A549 (cell line): ENCODE data around the gene VAT1L. TPM values are rescaled to one million over a fixed set of nuclear protein-coding genes. Genes with fewer than 3 reads are reported as not detected.

ENCODE experiments used
- ATAC-seq, 2 experiments: fragments of 200-7000 bp in 1 of 2; fragments of >200 bp in 1 of 2; cut with Nextera tagmentation in 1 of 2; cut with Tn5 transposase in 1 of 2; 3 replicates each; pipeline versions ENCODE4 v1.8.0 to v1.9.1; 2018 to 2020; ENCODE audit warnings: mild to moderate bottlenecking in 1 of 2, moderate library complexity in 1 of 2
- CTCF ChIA-PET: fragments of 300-600 bp; sonication (Branson Sonifier 250); formaldehyde crosslinking; extraction: SDS; loops from one replicate; lab custom pipeline; 2021; ENCODE audit warnings: antibody characterized with exemption, inconsistent platforms; lab: Yijun Ruan, JAX
- POLR2A ChIA-PET: fragments of 350-600 bp; formaldehyde crosslinking; extraction: SDS; loops from one replicate; lab custom pipeline; 2021; ENCODE audit warnings: antibody characterized with exemption, inconsistent platforms; lab: Yijun Ruan, JAX
- DNase-seq, 2 experiments: peaks; one replicate each; pipeline versions ENCODE4 v3.0.0 to v3.0.0-alpha.2; 2011 to 2016; ENCODE audit warnings: low read depth in 1 of 2, low spot score in 1 of 2
- FAIRE-seq: peaks from 2 replicates; lab custom pipeline; 2011; peaks lifted over from hg19 to GRCh38; lab: Jason Lieb, UNC
- H3K27ac ChIP-seq, 2 experiments: fragments of >200 bp; sonication (Bioruptor Twin); formaldehyde crosslinking; 3 replicates each; pipeline ENCODE4 v1.5.1; 2016 to 2017
- H3K4me1 ChIP-seq: fragments of >200 bp; sonication (Bioruptor Twin); formaldehyde crosslinking; 3 replicates; pipeline ENCODE4 v1.6.1; 2016
- H3K4me2 ChIP-seq: fragments of >200 bp; sonication (Bioruptor Twin); formaldehyde crosslinking; 3 replicates; pipeline ENCODE4 v1.6.1; 2016
- H3K4me3 ChIP-seq: fragments of >200 bp; sonication (Bioruptor Twin); formaldehyde crosslinking; 3 replicates; pipeline ENCODE4 v1.5.1; 2016
- H3K9me3 ChIP-seq: fragments of >200 bp; sonication (Bioruptor Twin); formaldehyde crosslinking; 3 replicates; pipeline ENCODE4 v1.6.1; 2016
- BCL3 ChIP-seq: fragments of >200 bp; sonication (Bioruptor Twin); formaldehyde crosslinking; IDR thresholded peaks from 3 replicates; pipeline ENCODE4 v1.6.1; 2016
- BHLHE40 ChIP-seq: IDR thresholded peaks from 2 replicates; pipeline ENCODE4 v1.6.1; 2012; ENCODE audit warnings: low read depth, low read length, inconsistent platforms
- CEBPB ChIP-seq, 2 experiments: fragments of >200 bp in 1 of 2; sonication (Bioruptor Twin) in 1 of 2; formaldehyde crosslinking in 1 of 2; IDR thresholded peaks; 2 replicates each; pipeline ENCODE4 v1.6.1; 2012 to 2016
- CHD2 ChIP-seq: fragments of 150-350 bp; IDR thresholded peaks from 2 replicates; pipeline ENCODE4 v1.6.1; 2014; ENCODE audit warnings: low read length; ENCODE audit not compliant: partially characterized antibody
- E2F6 ChIP-seq: IDR thresholded peaks from 2 replicates; pipeline ENCODE4 v1.6.1; 2012; ENCODE audit warnings: low read depth, borderline replicate concordance
- EHMT2 ChIP-seq: fragments of 200-600 bp; sonication (generic); IDR thresholded peaks from 2 replicates; pipeline ENCODE4 v1.6.1; 2016; ENCODE audit warnings: antibody characterized with exemption, low read depth, mild to moderate bottlenecking, moderate library complexity
- FOSB ChIP-seq: fragments of 250-450 bp; sonication (Bioruptor Pico); IDR thresholded peaks from 2 replicates; pipeline ENCODE4 v1.5.0; 2020; ENCODE audit warnings: mild to moderate bottlenecking, moderate library complexity
- GATA3 ChIP-seq: IDR thresholded peaks from 2 replicates; pipeline ENCODE4 v1.6.1; 2012; ENCODE audit warnings: borderline replicate concordance
- HES2 ChIP-seq: fragments of >200 bp; sonication (Bioruptor Twin); formaldehyde crosslinking; IDR thresholded peaks from 2 replicates; pipeline ENCODE4 v1.6.1; 2016
- HOXB13 ChIP-seq: fragments of 250-450 bp; sonication (Bioruptor Pico); IDR thresholded peaks from 2 replicates; pipeline ENCODE4 v1.5.0; 2020; ENCODE audit warnings: low read depth, mild to moderate bottlenecking, moderate library complexity
- HOXB5 ChIP-seq: fragments of 250-450 bp; sonication (Bioruptor Pico); IDR thresholded peaks from 2 replicates; pipeline ENCODE4 v1.5.0; 2020; ENCODE audit warnings: mild to moderate bottlenecking, moderate library complexity
- JUN ChIP-seq, 2 experiments: fragments of >200 bp; sonication (Bioruptor Twin); formaldehyde crosslinking; IDR thresholded peaks; 2 replicates in 1 of 2; 3 replicates in 1 of 2; pipeline ENCODE4 v1.6.1; 2016 to 2017
- JUNB ChIP-seq: fragments of >200 bp; sonication (Bioruptor Twin); formaldehyde crosslinking; IDR thresholded peaks from 2 replicates; pipeline ENCODE4 v1.6.1; 2016
- KDM1A ChIP-seq: fragments of 200-600 bp; sonication (generic); IDR thresholded peaks from 2 replicates; pipeline ENCODE4 v1.6.1; 2016; ENCODE audit warnings: low read depth, mild to moderate bottlenecking
- KDM5A ChIP-seq: fragments of 200-600 bp; sonication (generic); IDR thresholded peaks from 2 replicates; pipeline ENCODE4 v1.6.1; 2016; ENCODE audit warnings: antibody characterized with exemption, mild to moderate bottlenecking
- MAFK ChIP-seq: fragments of 450-650 bp; IDR thresholded peaks from 2 replicates; pipeline ENCODE4 v1.6.1; 2014; ENCODE audit not compliant: partially characterized antibody
- MAX ChIP-seq: IDR thresholded peaks from 2 replicates; pipeline ENCODE4 v1.6.1; 2012
- NPAS2 ChIP-seq: fragments of 250-450 bp; sonication (Bioruptor Pico); IDR thresholded peaks from 2 replicates; pipeline ENCODE4 v1.8.0; 2022; ENCODE audit warnings: mild to moderate bottlenecking, moderate library complexity, borderline replicate concordance
- PHF8 ChIP-seq: fragments of 200-600 bp; sonication (generic); IDR thresholded peaks from 2 replicates; pipeline ENCODE4 v1.6.1; 2016; ENCODE audit warnings: low read depth, mild to moderate bottlenecking, antibody characterized with exemption, moderate library complexity, borderline replicate concordance
- POLR2A ChIP-seq: IDR thresholded peaks from 2 replicates; pipeline ENCODE4 v1.6.1; 2012; ENCODE audit warnings: mild to moderate bottlenecking, low read length
- POLR2AphosphoS2 ChIP-seq: conservative IDR thresholded peaks from 2 replicates; pipeline ENCODE4 v1.6.1; 2012; ENCODE audit warnings: low read length, improper control_type of control experiment, inconsistent platforms
- RAD21 ChIP-seq, 2 experiments: fragments of >200 bp in 1 of 2; sonication (Bioruptor Twin) in 1 of 2; formaldehyde crosslinking in 1 of 2; IDR thresholded peaks in 1 of 2; conservative IDR thresholded peaks in 1 of 2; 2 replicates in 1 of 2; 3 replicates in 1 of 2; pipeline ENCODE4 v1.6.1; 2012 to 2018; ENCODE audit warnings: inconsistent platforms in 1 of 2
- REST ChIP-seq: fragments of 200-600 bp; sonication (generic); IDR thresholded peaks from 2 replicates; pipeline ENCODE4 v1.6.1; 2016; ENCODE audit warnings: antibody characterized with exemption, mild to moderate bottlenecking, moderate library complexity
- SMC3 ChIP-seq: fragments of >200 bp; sonication (Bioruptor Twin); formaldehyde crosslinking; IDR thresholded peaks from 3 replicates; pipeline ENCODE4 v1.6.1; 2018; ENCODE audit warnings: inconsistent platforms
- TFCP2L1 ChIP-seq: fragments of 250-450 bp; sonication (Bioruptor Pico); IDR thresholded peaks from 2 replicates; pipeline ENCODE4 v1.5.0; 2021; ENCODE audit warnings: mild to moderate bottlenecking
- ZSCAN20 ChIP-seq: fragments of 250-450 bp; sonication (Bioruptor Pico); IDR thresholded peaks from 2 replicates; pipeline ENCODE4 v1.8.0; 2022; ENCODE audit warnings: mild to moderate bottlenecking, moderate library complexity
- WGBS: methylation state at CpG from one replicate; pipeline ENCODE4 v1.1.6; 2017; ENCODE audit errors: missing lambda C conversion rate; 5-methylcytosine and 5-hydroxymethylcytosine counted together
- polyA plus RNA-seq, 4 experiments: library from polyadenylated mRNA; depleted of rRNA in 3 of 4; stranded (reverse); fragments of >200 nt; fragmentation: RNase III in 1 of 4; extraction: RNeasy Plus Mini Kit Qiagen cat#74134 plus additional on column Dnase treatment in 1 of 4; gene quantifications; 2 replicates in 3 of 4; 3 replicates in 1 of 4; pipeline ENCODE4 v1.2.3, GENCODE V29; 2011 to 2017

Gene VAT1L
- polyA plus RNA-seq, 2 of the 4 experiments (the other 2 are of a cell fraction), result not detected

GRCh38 chr16:77918809-77919707 is 130.7 kb downstream of the VAT1L start:
- ChIA-PET CTCF (interaction anchor here (0.6 kb wide), 1 partner anchor 231 kb away, joined by 4 read pairs; no protein-coding TSS in a partner anchor), POLR2A (no interaction called here)
- no peaks in the 10 kb centered on the region for H3K9me3 ChIP-seq
- 35% methylated on average over 8 of the region's 8 CpGs for WGBS
- ATAC-seq (no peak), DNase-seq (peak in 1 of 2 experiments; percentile 4), FAIRE-seq (no peak)
- TF ChIP-seq SMC3, result no peak
- TF ChIP-seq RAD21 (conservative IDR thresholded peaks at IDR 0.05 in 1 of 2, IDR thresholded peaks at IDR 0.05 in 1 of 2), result no peak
- TF ChIP-seq TFCP2L1 (CRISPR knock-in tag), result no peak
- TF ChIP-seq POLR2AphosphoS2, result no peak
- no peak for TF ChIP-seq KDM5A
- TF ChIP-seq JUN (IDR thresholded peaks at IDR 0.05), result no peak
- no peak for TF ChIP-seq NPAS2 (CRISPR knock-in tag)
- no peak for TF ChIP-seq FOSB (CRISPR knock-in tag)
- TF ChIP-seq HOXB13 (CRISPR knock-in tag), result no peak
- TF ChIP-seq KDM1A, result no peak
- TF ChIP-seq BCL3, result no peak
- no peak for TF ChIP-seq HES2
- TF ChIP-seq ZSCAN20 (CRISPR knock-in tag), result no peak
- H3K4me2 ChIP-seq, result no peak overlapping the region
- no peaks in the 10 kb centered on the region for H3K4me1 ChIP-seq
- no peak overlapping the region for H3K4me3 ChIP-seq
- no peak overlapping the region for H3K27ac ChIP-seq

- ChIA-PET POLR2A (no interaction called here), CTCF (no interaction called here)
- ATAC-seq (no peak), DNase-seq (no peak), FAIRE-seq (no peak)
- Histone ChIP-seq H3K27ac (no peak overlapping the region), H3K9me3 (no peaks in the 10 kb centered on the region), H3K4me3 (no peak overlapping the region), H3K4me2 (no peak overlapping the region), H3K4me1 (no peaks in the 10 kb centered on the region)
- TF ChIP-seq JUNB, result no peak
- TF ChIP-seq PHF8, result no peak
- TF ChIP-seq HOXB5 (CRISPR knock-in tag), result no peak
- TF ChIP-seq GATA3, result no peak
- no peak for TF ChIP-seq POLR2A
- TF ChIP-seq MAX, result no peak
- TF ChIP-seq NPAS2 (CRISPR knock-in tag), result no peak
- TF ChIP-seq BHLHE40, result no peak
- TF ChIP-seq EHMT2, result no peak
- no peak for TF ChIP-seq CEBPB (IDR thresholded peaks at IDR 0.05)
- no peak for TF ChIP-seq MAFK
- no peak for TF ChIP-seq SMC3
- no peak for TF ChIP-seq E2F6
- TF ChIP-seq REST, result no peak
- no peak for TF ChIP-seq CHD2
- 37% methylated on average over 8 of the region's 8 CpGs for WGBS
These were observed 131.5 kb downstream of the VAT1L start for GRCh38 chr16:77919761-77920415.
